GM23248 (cell line): Measurements from ENCODE around the gene GLB1L2. TPM values are rescaled to one million over a fixed set of nuclear protein-coding genes. Genes with fewer than 3 reads are reported as not detected.

ENCODE experiments used
- DNase-seq: peaks from one replicate; pipeline ENCODE4 v3.0.0-alpha.2; 2015
- H2AFZ ChIP-seq: fragments of 200-600 bp; sonication (generic); 2 replicates; pipeline ENCODE4 v1.6.1; 2016; ENCODE audit warnings: antibody characterized with exemption
- H3F3A ChIP-seq: fragments of 200-600 bp; sonication (generic); 2 replicates; pipeline ENCODE4 v1.6.1; 2016; ENCODE audit warnings: mild to moderate bottlenecking, antibody characterized with exemption, mixed run types; ENCODE audit not compliant: insufficient read depth
- H3K27ac ChIP-seq: fragments of 200-600 bp; sonication (generic); 2 replicates; pipeline ENCODE4 v1.5.1; 2016; ENCODE audit warnings: mild to moderate bottlenecking
- H3K27me3 ChIP-seq: fragments of 200-600 bp; sonication (generic); replicated peaks from 2 replicates; pipeline ENCODE4 v1.6.1; 2016; ENCODE audit warnings: mild to moderate bottlenecking; ENCODE audit not compliant: insufficient read depth
- H3K36me3 ChIP-seq: fragments of 200-600 bp; sonication (generic); 2 replicates; pipeline ENCODE4 v1.6.1; 2016; ENCODE audit warnings: low read depth, mild to moderate bottlenecking
- H3K4me1 ChIP-seq: fragments of 200-600 bp; sonication (generic); 2 replicates; pipeline ENCODE4 v1.6.1; 2016; ENCODE audit warnings: mild to moderate bottlenecking; ENCODE audit not compliant: insufficient read depth
- H3K4me2 ChIP-seq: fragments of 200-600 bp; sonication (generic); one replicate; pipeline ENCODE4 v1.6.1; 2016; ENCODE audit warnings: mild to moderate bottlenecking; ENCODE audit not compliant: unreplicated experiment
- H3K4me3 ChIP-seq: fragments of 200-600 bp; sonication (generic); 2 replicates; pipeline ENCODE4 v1.5.1; 2016; ENCODE audit warnings: mild to moderate bottlenecking
- H3K79me2 ChIP-seq: fragments of 200-600 bp; sonication (generic); 2 replicates; pipeline ENCODE4 v1.6.1; 2016; ENCODE audit warnings: mild to moderate bottlenecking; ENCODE audit not compliant: insufficient read depth
- H3K9ac ChIP-seq: fragments of 200-600 bp; sonication (generic); 2 replicates; pipeline ENCODE4 v1.6.1; 2016; ENCODE audit warnings: mild to moderate bottlenecking
- H3K9me2 ChIP-seq: fragments of 200-600 bp; sonication (generic); 2 replicates; pipeline ENCODE4 v1.6.1; 2016; ENCODE audit warnings: mixed run types, mild to moderate bottlenecking, moderate library complexity; ENCODE audit not compliant: insufficient read depth
- H3K9me3 ChIP-seq: fragments of 200-600 bp; sonication (generic); one replicate; pipeline ENCODE4 v1.6.1; 2017; ENCODE audit warnings: low read depth
- H4K20me1 ChIP-seq: fragments of 200-600 bp; sonication (generic); 2 replicates; pipeline ENCODE4 v1.6.0; 2016; ENCODE audit not compliant: insufficient read depth
- EZH2 ChIP-seq: fragments of 200-600 bp; sonication (generic); IDR thresholded peaks from 2 replicates; pipeline ENCODE4 v1.6.1; 2018; ENCODE audit warnings: antibody characterized with exemption, mild to moderate bottlenecking; ENCODE audit not compliant: insufficient read depth, poor library complexity, severe bottlenecking
- EZH2phosphoT487 ChIP-seq: fragments of 200-600 bp; sonication (generic); IDR thresholded peaks from 2 replicates; pipeline ENCODE4 v1.6.1; 2018; ENCODE audit warnings: antibody characterized with exemption, moderate library complexity, mild to moderate bottlenecking, low read depth; ENCODE audit not compliant: insufficient read depth
- WGBS, 2 experiments: methylation state at CpG; one replicate each; pipeline ENCODE4 v1.1.6; 2015 to 2017; ENCODE audit warnings: low lambda C conversion rate in 2 of 2, low coverage in 1 of 2; ENCODE audit errors: missing lambda C conversion rate in 2 of 2; 5-methylcytosine and 5-hydroxymethylcytosine counted together
- in situ Hi-C: fragments of 300-500 bp; cut with MboI; formaldehyde crosslinking; loops from 2 replicates; pipeline ENCODE4 v1.15.0; 2020
- polyA plus RNA-seq: library from polyadenylated mRNA; unstranded; fragments of >200 nt; fragmentation: Nextera tagmentation; extraction: Ambion mirVana; gene quantifications from 2 replicates; pipeline ENCODE4 v1.2.1, GENCODE V29; 2016
- total RNA-seq: library from RNA; depleted of rRNA; stranded (reverse); fragments of >200 nt; shearing (Covaris generic); gene quantifications from 2 replicates; pipeline ENCODE4 v1.2.3, GENCODE V29; 2014

Gene GLB1L2
- total and polyA plus RNA-seq, 2 experiments from 2014 or later: 0.11 TPM; not detected in 1

DNA sequence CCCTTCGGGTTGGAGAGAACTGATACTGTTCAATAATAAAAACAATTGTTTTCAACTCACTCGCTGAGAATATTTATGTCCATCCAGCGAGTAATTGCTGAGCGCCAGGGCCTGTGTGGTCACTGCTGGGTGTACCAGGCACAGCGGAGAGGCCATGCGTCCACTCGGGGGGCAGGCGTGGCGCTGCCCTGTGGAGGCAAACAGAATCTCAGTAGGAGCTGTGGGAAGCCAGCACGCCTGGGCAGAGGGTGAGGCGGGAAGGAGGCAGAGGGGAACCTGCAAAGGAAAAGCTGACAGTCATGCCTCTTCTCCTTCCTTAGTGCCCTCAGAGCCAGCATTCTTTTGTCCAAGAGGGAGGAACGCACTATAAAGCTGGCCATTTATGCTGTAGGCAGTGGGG is 44.2 kb upstream of the GLB1L2 start:
- peaks cover 12% of the 10 kb centered on the region; the same call in 1 of the 2 replicates for H3K27me3 ChIP-seq
- no peak overlapping the region for H3K9ac ChIP-seq
- no peak for DNase-seq
- no peak overlapping the region for H3K4me2 ChIP-seq
- no peaks in the 10 kb centered on the region for H3K79me2 ChIP-seq
- H3K27ac ChIP-seq: no peak overlapping the region
- 65 to 70% methylated on average over 12 of the region's 12 CpGs for WGBS, 2 experiments
- H3K4me1 ChIP-seq: no peaks in the 10 kb centered on the region
- H3K4me3 ChIP-seq: no peak overlapping the region
- no peaks in the 10 kb centered on the region for H3K9me2 ChIP-seq
- H3F3A ChIP-seq: no peaks in the 10 kb centered on the region
- no peaks in the 10 kb centered on the region for H3K9me3 ChIP-seq
- in situ Hi-C loops: no loop called here
- no peaks in the 10 kb centered on the region for H4K20me1 ChIP-seq
- no peak overlapping the region for H2AFZ ChIP-seq
- no peak for TF ChIP-seq EZH2
- no peak for TF ChIP-seq EZH2phosphoT487
- H3K36me3 ChIP-seq: no peaks in the 10 kb centered on the region

DNA sequence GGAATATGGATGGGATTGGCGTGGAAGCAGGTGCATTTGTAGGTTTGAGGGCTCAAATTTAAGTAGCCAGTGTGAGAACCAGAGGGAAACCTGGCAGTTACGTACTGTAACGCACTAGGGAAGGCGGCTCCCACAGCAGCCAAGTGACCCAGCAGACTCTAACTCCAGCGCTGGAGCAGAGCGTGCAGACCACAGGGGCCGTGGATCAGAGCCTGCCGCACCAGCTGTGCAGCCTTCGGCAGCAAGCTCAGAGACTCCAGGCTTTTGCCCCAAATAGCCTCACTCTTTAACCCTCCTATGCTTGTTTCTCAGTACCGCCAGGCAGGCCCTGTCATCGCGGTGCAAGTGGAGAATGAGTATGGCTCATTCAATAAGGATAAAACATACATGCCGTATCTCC is 43.3 kb upstream of the GLB1L2 start:
- TF ChIP-seq EZH2 (no peak), EZH2phosphoT487 (no peak)
- DNase-seq: no peak
- no peaks in the 10 kb centered on the region for H4K20me1 ChIP-seq
- H3K9me2 ChIP-seq: no peaks in the 10 kb centered on the region
- no peak overlapping the region for H2AFZ ChIP-seq
- H3K36me3 ChIP-seq: no peaks in the 10 kb centered on the region
- no peaks in the 10 kb centered on the region for H3K4me1 ChIP-seq
- no peak overlapping the region for H3K27ac ChIP-seq
- H3K9ac ChIP-seq: no peak overlapping the region
- H3K27me3 ChIP-seq: peaks cover 12% of the 10 kb centered on the region; the same call in 1 of the 2 replicates
- no peaks in the 10 kb centered on the region for H3K79me2 ChIP-seq
- no peak overlapping the region for H3K4me2 ChIP-seq
- no peaks in the 10 kb centered on the region for H3K9me3 ChIP-seq
- in situ Hi-C loops: no loop called here
- H3K4me3 ChIP-seq: no peak overlapping the region
- no peaks in the 10 kb centered on the region for H3F3A ChIP-seq
- 66 to 69% methylated on average over 13 of the region's 13 CpGs for WGBS, 2 experiments

DNA sequence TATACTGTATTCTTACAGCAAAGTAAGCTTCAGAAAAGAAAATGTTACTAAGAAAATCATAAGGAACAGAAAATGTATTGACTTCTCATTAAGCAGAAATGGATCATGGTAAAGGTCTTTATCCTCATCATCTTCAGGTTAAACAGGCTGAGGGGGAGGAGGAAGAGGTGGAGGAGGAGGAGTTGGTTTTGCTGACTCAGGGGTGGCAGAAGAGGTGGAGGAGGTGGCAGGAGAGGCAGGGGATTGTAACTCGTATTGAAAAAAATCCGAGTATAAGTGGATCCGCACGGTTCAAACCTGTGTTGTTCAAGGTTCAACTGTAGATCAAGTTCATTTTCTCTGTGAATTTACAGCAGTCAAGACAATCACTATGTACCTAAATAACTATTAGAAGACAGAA is 42.6 kb upstream of the GLB1L2 start:
- no peaks in the 10 kb centered on the region for H3K9me2 ChIP-seq
- no peaks in the 10 kb centered on the region for H3K9me3 ChIP-seq
- no peak overlapping the region for H3K4me2 ChIP-seq
- no peak overlapping the region for H3K27ac ChIP-seq
- H2AFZ ChIP-seq: no peak overlapping the region
- no peaks in the 10 kb centered on the region for H3K36me3 ChIP-seq
- 73 to 77% methylated on average over 4 of the region's 4 CpGs for WGBS, 2 experiments
- H4K20me1 ChIP-seq: no peaks in the 10 kb centered on the region
- H3K4me3 ChIP-seq: no peak overlapping the region
- in situ Hi-C loops: no loop called here
- no peak for DNase-seq
- no peaks in the 10 kb centered on the region for H3K79me2 ChIP-seq
- no peak for TF ChIP-seq EZH2phosphoT487
- no peak for TF ChIP-seq EZH2
- no peak overlapping the region for H3K9ac ChIP-seq
- H3K27me3 ChIP-seq: peaks cover 13% of the 10 kb centered on the region; the same call in 1 of the 2 replicates
- H3F3A ChIP-seq: no peaks in the 10 kb centered on the region
- H3K4me1 ChIP-seq: no peaks in the 10 kb centered on the region

DNA sequence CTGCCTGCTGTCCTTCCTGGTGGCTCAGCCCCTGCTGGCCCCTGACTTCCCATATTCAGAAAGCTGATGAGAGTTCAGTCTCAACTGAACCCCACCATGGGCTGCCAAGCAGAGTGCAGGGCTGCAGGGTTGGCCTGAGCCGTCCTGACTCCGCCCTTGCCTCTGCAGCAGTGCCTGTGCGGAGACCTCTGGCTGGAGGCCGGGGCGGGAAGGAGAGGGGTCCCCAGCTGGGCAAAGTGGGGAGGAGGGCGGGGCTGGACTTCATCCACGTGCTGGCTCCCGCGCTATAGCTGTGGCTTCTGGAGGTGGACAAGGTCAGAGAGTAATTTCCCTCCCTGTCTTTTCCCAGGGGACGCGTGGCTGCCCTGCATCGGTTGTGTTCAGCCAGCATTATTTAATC is 42.0 kb upstream of the GLB1L2 start:
- H3K27me3 ChIP-seq: peaks cover 19% of the 10 kb centered on the region; the same call in 1 of the 2 replicates
- no peak for DNase-seq
- TF ChIP-seq EZH2phosphoT487: no peak
- TF ChIP-seq EZH2: no peak
- no peak overlapping the region for H2AFZ ChIP-seq
- 6 to 10% methylated on average over 10 to 12 of the region's 12 CpGs for WGBS, 2 experiments
- no peaks in the 10 kb centered on the region for H3F3A ChIP-seq
- no peak overlapping the region for H3K4me3 ChIP-seq
- H3K4me1 ChIP-seq: no peaks in the 10 kb centered on the region
- no peaks in the 10 kb centered on the region for H3K36me3 ChIP-seq
- H4K20me1 ChIP-seq: no peaks in the 10 kb centered on the region
- no peak overlapping the region for H3K4me2 ChIP-seq
- in situ Hi-C loops: no loop called here
- H3K9ac ChIP-seq: no peak overlapping the region
- H3K79me2 ChIP-seq: no peaks in the 10 kb centered on the region
- no peak overlapping the region for H3K27ac ChIP-seq
- no peaks in the 10 kb centered on the region for H3K9me3 ChIP-seq
- H3K9me2 ChIP-seq: no peaks in the 10 kb centered on the region

DNA sequence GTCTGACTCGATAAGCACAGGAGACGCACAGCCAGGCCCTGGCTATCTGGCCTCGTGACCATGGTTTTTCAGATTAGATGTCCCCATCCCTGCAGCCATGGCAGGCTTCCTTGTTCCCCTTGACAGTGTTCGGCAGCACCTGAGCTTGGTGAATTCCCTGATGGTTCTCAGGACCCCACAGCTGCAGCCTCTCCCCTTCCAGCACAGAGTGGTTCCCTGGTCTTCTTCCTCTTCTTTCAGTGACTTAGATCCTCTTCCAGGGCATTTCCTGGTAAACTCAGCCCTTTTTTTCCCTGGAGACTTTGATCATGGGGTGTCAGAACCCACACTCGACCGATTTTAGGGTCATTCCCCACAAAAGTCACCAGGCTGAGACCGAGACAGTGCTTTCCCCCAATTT is 41.1 kb upstream of the GLB1L2 start:
- no peaks in the 10 kb centered on the region for H3K9me3 ChIP-seq
- no peaks in the 10 kb centered on the region for H4K20me1 ChIP-seq
- no peak overlapping the region for H3K9ac ChIP-seq
- no peaks in the 10 kb centered on the region for H3K9me2 ChIP-seq
- no peak for DNase-seq
- H3K27me3 ChIP-seq: peaks cover 21% of the 10 kb centered on the region; the same call in 1 of the 2 replicates
- H3F3A ChIP-seq: no peaks in the 10 kb centered on the region
- H2AFZ ChIP-seq: no peak overlapping the region
- no peak overlapping the region for H3K4me3 ChIP-seq
- no peaks in the 10 kb centered on the region for H3K79me2 ChIP-seq
- TF ChIP-seq EZH2phosphoT487 (no peak), EZH2 (no peak)
- no peak overlapping the region for H3K4me2 ChIP-seq
- H3K27ac ChIP-seq: no peak overlapping the region
- no peaks in the 10 kb centered on the region for H3K4me1 ChIP-seq
- H3K36me3 ChIP-seq: no peaks in the 10 kb centered on the region
- WGBS, 2 experiments: 39 to 45% methylated on average over 7 of the region's 7 CpGs
- in situ Hi-C loops: no loop called here
